Suprapubic skin (tissue), 4 donors: ENCODE measurements around the gene GDF11. TPM values are rescaled to one million over a fixed set of nuclear protein-coding genes. Genes with fewer than 3 reads are reported as not detected.

Experiments
- DNase-seq, 2 donors: peaks; one replicate each; pipeline ENCODE4 v3.0.0-alpha.2; 2019; ENCODE audit warnings: low spot score in 2 of 2
- H3K27ac ChIP-seq: fragments of 200-600 bp; sonication (generic); one replicate; pipeline ENCODE4 v1.5.1; 2019
- H3K27me3 ChIP-seq: fragments of 200-600 bp; sonication (generic); one replicate; pipeline ENCODE4 v1.5.1; 2019
- H3K36me3 ChIP-seq: fragments of 200-600 bp; sonication (generic); one replicate; pipeline ENCODE4 v1.5.1; 2019
- H3K4me1 ChIP-seq: fragments of 200-600 bp; sonication (generic); one replicate; pipeline ENCODE4 v1.5.1; 2019
- H3K4me3 ChIP-seq: fragments of 200-600 bp; sonication (generic); one replicate; pipeline ENCODE4 v1.5.1; 2019; ENCODE audit warnings: mild to moderate bottlenecking
- H3K9me3 ChIP-seq: fragments of 200-600 bp; sonication (generic); one replicate; pipeline ENCODE4 v1.5.1; 2019
- EP300 ChIP-seq: sonication (generic); formaldehyde crosslinking; IDR thresholded peaks from one replicate; pipeline ENCODE4 v1.6.1; 2017; ENCODE audit warnings: antibody characterized with exemption
- POLR2A ChIP-seq, 2 donors: fragments of 450-650 bp; IDR thresholded peaks; one replicate each; pipeline ENCODE4 v1.6.1; 2017; ENCODE audit warnings: antibody characterized with exemption in 2 of 2, mild to moderate bottlenecking in 2 of 2, moderate library complexity in 2 of 2
- POLR2AphosphoS5 ChIP-seq, 3 donors: sonication (generic); formaldehyde crosslinking; IDR thresholded peaks; one replicate each; pipeline ENCODE4 v1.6.1; 2017; ENCODE audit warnings: antibody characterized with exemption in 3 of 3
- WGBS: methylation state at CpG from one replicate; pipeline ENCODE4 v1.1.5; 2018; 5-methylcytosine and 5-hydroxymethylcytosine counted together
- total RNA-seq, 4 donors: library from RNA; depleted of rRNA; stranded (reverse); fragments of >200 nt; gene quantifications; one replicate each; pipeline ENCODE4 v1.1.0, GENCODE V29; 2016
- TF ChIP-seq, protein P1 (sequence below), 2 donors: fragments of 200-600 bp in 1 of 2; fragments of 450-650 bp in 1 of 2; sonication (generic) in 1 of 2; IDR thresholded peaks; one replicate each; pipeline ENCODE4 v1.5.1; 2016 to 2019; ENCODE audit warnings: antibody characterized with exemption in 2 of 2, mild to moderate bottlenecking in 1 of 2, moderate library complexity in 1 of 2

Gene GDF11
- total RNA-seq, 4 donors from 2014 or later: 0.68 to 3.8 (median 2.0) TPM

DNA sequence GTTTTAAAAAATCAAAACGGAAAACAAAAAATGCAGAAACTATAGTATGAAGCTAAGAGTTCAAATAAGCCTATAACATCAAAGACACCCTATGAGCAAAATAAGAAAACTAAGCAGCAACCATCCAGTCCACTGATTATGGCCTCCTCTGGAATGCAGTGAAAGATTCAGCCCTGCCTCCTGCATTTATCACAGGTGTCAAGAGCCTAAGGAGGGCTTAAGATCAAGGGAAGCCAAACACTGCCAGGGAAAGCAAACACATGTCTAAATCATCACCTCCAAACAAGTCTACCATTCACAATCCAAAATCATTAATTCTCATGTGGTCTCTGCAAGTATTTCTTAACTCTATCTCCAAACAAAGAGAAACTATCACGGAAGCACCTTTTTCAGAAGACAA is 46.2 kb downstream of the GDF11 start:
- no peak overlapping the region for H3K27ac ChIP-seq
- no peak for DNase-seq
- no peaks in the 10 kb centered on the region for H3K9me3 ChIP-seq
- no peaks in the 10 kb centered on the region for H3K27me3 ChIP-seq
- TF ChIP-seq POLR2A (IDR thresholded peaks at IDR 0.05): no peak
- no peak for TF ChIP-seq POLR2AphosphoS5 (IDR thresholded peaks at IDR 0.05)
- TF ChIP-seq EP300: no peak
- TF ChIP-seq, protein P1, sequence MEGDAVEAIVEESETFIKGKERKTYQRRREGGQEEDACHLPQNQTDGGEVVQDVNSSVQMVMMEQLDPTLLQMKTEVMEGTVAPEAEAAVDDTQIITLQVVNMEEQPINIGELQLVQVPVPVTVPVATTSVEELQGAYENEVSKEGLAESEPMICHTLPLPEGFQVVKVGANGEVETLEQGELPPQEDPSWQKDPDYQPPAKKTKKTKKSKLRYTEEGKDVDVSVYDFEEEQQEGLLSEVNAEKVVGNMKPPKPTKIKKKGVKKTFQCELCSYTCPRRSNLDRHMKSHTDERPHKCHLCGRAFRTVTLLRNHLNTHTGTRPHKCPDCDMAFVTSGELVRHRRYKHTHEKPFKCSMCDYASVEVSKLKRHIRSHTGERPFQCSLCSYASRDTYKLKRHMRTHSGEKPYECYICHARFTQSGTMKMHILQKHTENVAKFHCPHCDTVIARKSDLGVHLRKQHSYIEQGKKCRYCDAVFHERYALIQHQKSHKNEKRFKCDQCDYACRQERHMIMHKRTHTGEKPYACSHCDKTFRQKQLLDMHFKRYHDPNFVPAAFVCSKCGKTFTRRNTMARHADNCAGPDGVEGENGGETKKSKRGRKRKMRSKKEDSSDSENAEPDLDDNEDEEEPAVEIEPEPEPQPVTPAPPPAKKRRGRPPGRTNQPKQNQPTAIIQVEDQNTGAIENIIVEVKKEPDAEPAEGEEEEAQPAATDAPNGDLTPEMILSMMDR (IDR thresholded peaks at IDR 0.05): no peak
- H3K4me3 ChIP-seq: no peak overlapping the region
- 85% methylated on average over 2 of the region's 2 CpGs for WGBS
- H3K36me3 ChIP-seq: peaks cover 90% of the 10 kb centered on the region
- H3K4me1 ChIP-seq: no peaks in the 10 kb centered on the region

DNA sequence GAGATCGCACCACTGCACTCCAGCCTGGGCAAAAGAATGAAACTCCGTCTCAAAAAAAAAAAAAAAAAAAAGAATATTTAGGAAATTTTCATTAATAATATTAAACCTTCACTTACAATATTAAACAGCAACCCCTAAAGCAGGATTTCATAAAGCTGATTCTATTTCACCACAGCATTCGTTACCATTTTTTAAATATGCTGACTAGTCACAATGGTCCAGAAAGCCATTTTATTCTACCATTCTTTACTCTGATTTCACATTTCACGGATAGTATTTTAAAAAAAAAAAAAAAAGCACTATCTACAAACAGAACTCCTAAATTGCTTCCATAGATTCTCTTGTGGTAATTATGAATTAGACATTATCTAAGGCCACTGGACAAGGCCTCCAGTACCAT is 47.0 kb downstream of the GDF11 start:
- TF ChIP-seq, protein P1 (IDR thresholded peaks at IDR 0.05): no peak
- TF ChIP-seq POLR2A (IDR thresholded peaks at IDR 0.05): no peak
- no peak for TF ChIP-seq EP300
- no peak for TF ChIP-seq POLR2AphosphoS5 (IDR thresholded peaks at IDR 0.05)
- Histone ChIP-seq H3K4me1 (no peaks in the 10 kb centered on the region), H3K36me3 (peaks cover 90% of the 10 kb centered on the region), H3K9me3 (no peaks in the 10 kb centered on the region), H3K27me3 (no peaks in the 10 kb centered on the region), H3K27ac (no peak overlapping the region), H3K4me3 (no peak overlapping the region)
- 94% methylated on average over 4 of the region's 4 CpGs for WGBS
- DNase-seq: no peak

DNA sequence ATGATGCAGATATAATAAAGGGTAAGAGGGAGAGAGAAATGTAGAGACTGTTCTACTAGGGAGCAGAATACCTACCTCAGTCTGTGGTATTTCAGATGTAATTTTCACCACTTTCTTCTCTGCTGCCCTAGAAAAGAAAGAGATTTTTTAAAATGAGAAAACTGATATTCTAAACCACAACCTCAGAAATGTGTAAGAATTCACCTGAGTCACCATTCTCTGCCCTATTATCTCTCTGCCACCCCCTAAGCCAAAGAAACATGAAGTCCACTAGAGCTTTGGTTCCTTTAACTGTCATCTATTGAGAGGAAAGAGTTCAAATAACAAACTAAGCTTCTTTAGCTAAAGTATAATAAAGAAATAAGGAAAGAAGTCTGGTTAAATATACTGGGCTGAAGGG is 53.0 kb downstream of the GDF11 start:
- DNase-seq: no peak
- H3K36me3 ChIP-seq: peaks cover 88% of the 10 kb centered on the region
- TF ChIP-seq POLR2A (IDR thresholded peaks at IDR 0.05) (no peak), EP300 (no peak), POLR2AphosphoS5 (IDR thresholded peaks at IDR 0.05) (no peak)
- TF ChIP-seq, protein P1 (IDR thresholded peaks at IDR 0.05): no peak
- no peaks in the 10 kb centered on the region for H3K27me3 ChIP-seq
- no peak overlapping the region for H3K27ac ChIP-seq
- H3K4me3 ChIP-seq: no peak overlapping the region
- no peaks in the 10 kb centered on the region for H3K9me3 ChIP-seq
- no peaks in the 10 kb centered on the region for H3K4me1 ChIP-seq

DNA sequence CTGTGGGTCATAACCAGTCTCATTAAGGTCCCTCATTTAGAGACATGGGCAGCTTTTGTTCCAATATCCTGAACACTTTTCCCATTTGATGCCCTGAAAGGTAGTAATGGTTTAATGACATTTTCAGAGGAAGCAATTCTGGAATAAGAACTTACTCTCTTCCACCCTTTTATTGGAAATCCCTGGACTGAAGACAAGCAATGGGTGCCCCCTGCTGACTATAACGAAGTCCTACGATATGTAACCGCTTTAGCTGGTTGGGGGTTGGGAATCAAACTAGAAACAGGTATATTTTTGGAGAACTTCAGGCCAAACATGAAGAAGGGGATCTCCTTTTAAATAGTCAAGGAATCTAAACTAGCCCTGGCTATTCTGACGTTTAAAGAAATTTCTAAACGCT is 54.1 kb downstream of the GDF11 start:
- no peak overlapping the region for H3K4me3 ChIP-seq
- H3K27me3 ChIP-seq: no peaks in the 10 kb centered on the region
- peaks cover 88% of the 10 kb centered on the region for H3K36me3 ChIP-seq
- no peak overlapping the region for H3K27ac ChIP-seq
- no peak for DNase-seq
- H3K4me1 ChIP-seq: no peaks in the 10 kb centered on the region
- no peak for TF ChIP-seq POLR2A (IDR thresholded peaks at IDR 0.05)
- TF ChIP-seq, protein P1 (IDR thresholded peaks at IDR 0.05): no peak
- no peak for TF ChIP-seq POLR2AphosphoS5 (IDR thresholded peaks at IDR 0.05)
- no peak for TF ChIP-seq EP300
- H3K9me3 ChIP-seq: no peaks in the 10 kb centered on the region
- WGBS: 65% methylated on average over 5 of the region's 5 CpGs

DNA sequence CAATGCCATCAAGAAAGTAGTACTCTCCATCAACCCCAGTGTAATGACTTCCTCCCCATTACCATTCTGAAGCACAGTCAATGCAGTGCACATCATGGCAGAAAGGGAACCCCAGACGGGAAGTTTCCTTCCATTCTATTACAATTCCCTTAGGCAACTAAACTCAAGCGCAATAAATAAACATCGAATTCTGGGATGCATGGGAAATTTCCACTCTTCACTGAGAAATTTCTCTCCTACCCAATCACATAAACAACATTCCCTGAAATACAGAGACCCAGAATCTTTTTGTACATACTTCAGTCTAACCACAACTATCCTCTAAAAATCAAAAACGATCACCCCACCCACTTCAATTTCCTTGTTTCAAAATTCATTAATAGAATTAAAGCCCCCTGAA is 54.6 kb downstream of the GDF11 start:
- Histone ChIP-seq H3K4me3 (no peak overlapping the region), H3K27ac (no peak overlapping the region), H3K27me3 (no peaks in the 10 kb centered on the region), H3K36me3 (peaks cover 83% of the 10 kb centered on the region), H3K9me3 (no peaks in the 10 kb centered on the region), H3K4me1 (no peaks in the 10 kb centered on the region)
- WGBS: 70% methylated on average over 4 of the region's 4 CpGs
- TF ChIP-seq, protein P1 (IDR thresholded peaks at IDR 0.05): no peak
- TF ChIP-seq EP300: no peak
- TF ChIP-seq POLR2AphosphoS5 (IDR thresholded peaks at IDR 0.05): no peak
- TF ChIP-seq POLR2A (IDR thresholded peaks at IDR 0.05): no peak
- no peak for DNase-seq

Other genes starting within 250 kb of the GDF11 start
- gene OR6C4, start 193.5 kb upstream of the GDF11 start, total RNA-seq: not detected
- not detected for gene OR2AP1, start 170.7 kb upstream of the GDF11 start, total RNA-seq
- not detected for gene OR10P1, start 106.2 kb upstream of the GDF11 start, total RNA-seq
- gene ITGA7, start 35.2 kb upstream of the GDF11 start, total RNA-seq: 10 to 100 TPM in 3 of 4 donors, 1 to 10 TPM in 1; 9.5 to 20.6 (median 15.8) TPM
- 100 to 1,000 TPM in 3 of 4 donors, 10 to 100 TPM in 1; 92.7 to 166 (median 139) TPM for gene BLOC1S1, start 27.1 kb upstream of the GDF11 start, total RNA-seq
- gene RDH5, start 22.7 kb upstream of the GDF11 start, total RNA-seq: 10 to 100 TPM in 2 of 4 donors, 1 to 10 TPM in 2; 5.7 to 15.3 (median 9.5) TPM
- 100 to 1,000 TPM; 176 to 303 (median 193) TPM for gene CD63, start 14.1 kb upstream of the GDF11 start, total RNA-seq
- gene SARNP, start 74.6 kb downstream of the GDF11 start, total RNA-seq: 10 to 100 TPM; 32.0 to 45.8 (median 40.1) TPM
- 10 to 100 TPM in 3 of 4 donors, 1 to 10 TPM in 1; 8.6 to 22.8 (median 18.2) TPM for gene ORMDL2, start 74.9 kb downstream of the GDF11 start, total RNA-seq
- gene DNAJC14, start 86.5 kb downstream of the GDF11 start, total RNA-seq: 10 to 100 TPM; 29.8 to 38.2 (median 36.2) TPM
- gene MMP19, start 99.8 kb downstream of the GDF11 start, total RNA-seq: 10 to 100 TPM in 1 of 4 donors, 1 to 10 TPM in 3; 4.2 to 10.5 (median 5.5) TPM
- 10 to 100 TPM; 32.0 to 41.8 (median 37.4) TPM for gene PYM1, start 184.8 kb downstream of the GDF11 start, total RNA-seq
- gene DGKA, start 188.0 kb downstream of the GDF11 start, total RNA-seq: 100 to 1,000 TPM; 185 to 556 (median 198) TPM
- gene PMEL, start 222.9 kb downstream of the GDF11 start, total RNA-seq: 100 to 1,000 TPM in 1 of 4 donors, 10 to 100 TPM in 3; 54.4 to 188 (median 71.7) TPM
- 10 to 100 TPM; 18.4 to 33.2 (median 28.6) TPM for gene CDK2, start 223.7 kb downstream of the GDF11 start, total RNA-seq
- 100 to 1,000 TPM in 3 of 4 donors, 10 to 100 TPM in 1; 97.1 to 143 (median 114) TPM for gene RAB5B, start 231.0 kb downstream of the GDF11 start, total RNA-seq